Smooth muscle cell (in vitro differentiated cells): Measurements from ENCODE around the gene TCHP. TPM values are rescaled to one million over a fixed set of nuclear protein-coding genes. Genes with fewer than 3 reads are reported as not detected.
"Not testable (repeated sequence)": the region's sequence is repeated elsewhere in the genome, so short reads cannot be mapped to it uniquely, and the experiment has no call there.

ENCODE experiments used
- DNase-seq: peaks from one replicate; lab custom pipeline; 2025; ENCODE audit not compliant: unreplicated experiment; lab: John Stamatoyannopoulos, UW
- H2AFZ ChIP-seq: fragments of 200-600 bp; sonication (generic); 2 replicates; pipeline ENCODE4 v1.6.0; 2016; ENCODE audit warnings: antibody characterized with exemption, low read depth, mild to moderate bottlenecking
- H3F3A ChIP-seq: fragments of 200-600 bp; sonication (generic); 2 replicates; pipeline ENCODE4 v1.6.0; 2017; ENCODE audit warnings: antibody characterized with exemption, low read depth
- H3K27ac ChIP-seq: fragments of 200-600 bp; sonication (generic); 2 replicates; pipeline ENCODE4 v1.5.1; 2016; ENCODE audit warnings: low read depth, mild to moderate bottlenecking
- H3K27me3 ChIP-seq: fragments of 200-600 bp; sonication (generic); 2 replicates; pipeline ENCODE4 v1.6.1; 2016; ENCODE audit warnings: low read depth, mild to moderate bottlenecking
- H3K36me3 ChIP-seq: fragments of 200-600 bp; sonication (generic); 2 replicates; pipeline ENCODE4 v1.5.1; 2016; ENCODE audit warnings: low read depth
- H3K4me1 ChIP-seq: fragments of 200-600 bp; sonication (generic); 2 replicates; pipeline ENCODE4 v1.5.1; 2016; ENCODE audit warnings: low read depth
- H3K4me2 ChIP-seq: fragments of 200-600 bp; sonication (generic); 2 replicates; pipeline ENCODE4 v1.6.0; 2016; ENCODE audit warnings: mild to moderate bottlenecking
- H3K4me3 ChIP-seq: fragments of 200-600 bp; sonication (generic); 2 replicates; pipeline ENCODE4 v1.5.1; 2016; ENCODE audit warnings: mild to moderate bottlenecking
- H3K79me2 ChIP-seq: fragments of 200-600 bp; sonication (generic); 2 replicates; pipeline ENCODE4 v1.6.0; 2016; ENCODE audit warnings: low read depth, mild to moderate bottlenecking
- H3K9ac ChIP-seq: fragments of 200-600 bp; sonication (generic); 2 replicates; pipeline ENCODE4 v1.6.0; 2016; ENCODE audit warnings: low read depth
- H3K9me3 ChIP-seq: fragments of 200-600 bp; sonication (generic); replicated peaks from 2 replicates; pipeline ENCODE4 v1.5.1; 2016; ENCODE audit warnings: low read depth
- H4K20me1 ChIP-seq: fragments of 200-600 bp; sonication (generic); 2 replicates; pipeline ENCODE4 v1.6.0; 2016; ENCODE audit warnings: low read depth
- WGBS: methylation state at CpG from one replicate; pipeline ENCODE4 v1.1.7; 2016; ENCODE audit warnings: low lambda C conversion rate; 5-methylcytosine and 5-hydroxymethylcytosine counted together
- polyA plus RNA-seq: library from polyadenylated mRNA; unstranded; fragments of >200 nt; fragmentation: Nextera tagmentation; extraction: Ambion mirVana; gene quantifications from 2 replicates; pipeline ENCODE4 v1.2.1, GENCODE V29; 2016
- total RNA-seq: library from RNA; depleted of rRNA; stranded (reverse); fragments of >200 nt; gene quantifications from 2 replicates; pipeline ENCODE4 v1.2.3, GENCODE V29; 2014
- TF ChIP-seq, protein P1 (sequence below): fragments of 200-600 bp; sonication (generic); IDR thresholded peaks from 2 replicates; pipeline ENCODE4 v1.5.1; 2017; ENCODE audit warnings: borderline replicate concordance, mild to moderate bottlenecking, antibody characterized with exemption; ENCODE audit not compliant: insufficient read depth, poor library complexity, severe bottlenecking

Gene TCHP
- total and polyA plus RNA-seq, 2 experiments from 2014 or later, result 4.2 to 7.7 TPM

DNA sequence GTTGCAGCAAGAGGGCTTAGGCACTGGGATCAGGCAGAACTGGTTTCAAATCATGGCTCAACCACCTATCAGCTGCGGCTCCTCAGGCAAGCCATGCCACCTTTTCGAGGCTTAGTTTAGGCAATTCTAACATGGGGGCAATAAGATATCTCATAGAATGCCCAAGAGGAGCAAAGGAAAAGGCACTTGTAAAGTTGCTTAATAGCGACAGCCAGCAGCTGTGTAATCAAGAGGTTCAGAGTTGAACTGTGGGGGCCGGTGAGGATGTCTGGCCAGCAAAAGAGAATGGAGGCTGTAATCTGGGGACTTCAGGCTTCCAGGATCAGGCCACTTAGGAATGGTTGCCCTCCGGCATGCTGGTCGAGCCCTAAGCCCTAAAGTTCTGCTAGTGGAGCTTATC is 3.0 kb upstream of the TCHP start:
- no peak overlapping the region for H3K27ac ChIP-seq
- no peaks in the 10 kb centered on the region for H3K27me3 ChIP-seq
- no peak for DNase-seq
- H3K4me2 ChIP-seq, result no peak overlapping the region
- no peaks in the 10 kb centered on the region for H3K9me3 ChIP-seq
- no peak overlapping the region for H2AFZ ChIP-seq
- no peaks in the 10 kb centered on the region for H3K79me2 ChIP-seq
- no peaks in the 10 kb centered on the region for H4K20me1 ChIP-seq
- H3F3A ChIP-seq, result no peaks in the 10 kb centered on the region
- 96% methylated on average over 6 of the region's 6 CpGs for WGBS
- no peaks in the 10 kb centered on the region for H3K36me3 ChIP-seq
- H3K4me3 ChIP-seq, result no peak overlapping the region
- H3K9ac ChIP-seq, result no peak overlapping the region
- TF ChIP-seq, protein P1, sequence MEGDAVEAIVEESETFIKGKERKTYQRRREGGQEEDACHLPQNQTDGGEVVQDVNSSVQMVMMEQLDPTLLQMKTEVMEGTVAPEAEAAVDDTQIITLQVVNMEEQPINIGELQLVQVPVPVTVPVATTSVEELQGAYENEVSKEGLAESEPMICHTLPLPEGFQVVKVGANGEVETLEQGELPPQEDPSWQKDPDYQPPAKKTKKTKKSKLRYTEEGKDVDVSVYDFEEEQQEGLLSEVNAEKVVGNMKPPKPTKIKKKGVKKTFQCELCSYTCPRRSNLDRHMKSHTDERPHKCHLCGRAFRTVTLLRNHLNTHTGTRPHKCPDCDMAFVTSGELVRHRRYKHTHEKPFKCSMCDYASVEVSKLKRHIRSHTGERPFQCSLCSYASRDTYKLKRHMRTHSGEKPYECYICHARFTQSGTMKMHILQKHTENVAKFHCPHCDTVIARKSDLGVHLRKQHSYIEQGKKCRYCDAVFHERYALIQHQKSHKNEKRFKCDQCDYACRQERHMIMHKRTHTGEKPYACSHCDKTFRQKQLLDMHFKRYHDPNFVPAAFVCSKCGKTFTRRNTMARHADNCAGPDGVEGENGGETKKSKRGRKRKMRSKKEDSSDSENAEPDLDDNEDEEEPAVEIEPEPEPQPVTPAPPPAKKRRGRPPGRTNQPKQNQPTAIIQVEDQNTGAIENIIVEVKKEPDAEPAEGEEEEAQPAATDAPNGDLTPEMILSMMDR, result no peak
- H3K4me1 ChIP-seq, result peaks cover 6% of the 10 kb centered on the region

DNA sequence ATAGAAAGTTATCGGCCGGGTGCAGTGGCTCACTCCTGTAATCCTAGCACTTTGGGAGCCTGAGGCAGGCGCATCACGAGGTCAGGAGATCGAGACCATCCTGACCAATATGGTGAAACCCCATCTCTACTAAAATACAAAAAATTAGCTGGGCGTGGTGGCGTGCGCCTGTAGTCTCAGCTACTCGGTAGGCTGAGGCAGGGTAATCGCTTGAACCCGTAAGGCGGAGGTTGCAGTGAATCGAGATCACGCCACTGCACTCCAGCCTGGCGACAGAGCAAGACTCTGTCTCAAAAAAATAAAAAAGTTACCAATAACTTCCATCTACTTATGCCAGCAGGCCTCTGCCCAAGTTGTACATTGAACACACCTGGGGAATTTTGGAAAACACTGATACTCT is 729 bp upstream of the TCHP start:
- H3K27me3 ChIP-seq, H3K36me3 ChIP-seq, H3K79me2 ChIP-seq, H3F3A ChIP-seq, DNase-seq, H3K9me3 ChIP-seq, H3K4me1 ChIP-seq, H4K20me1 ChIP-seq: not testable (repeated sequence)
- H2AFZ ChIP-seq, result peak overlapping the region; percentile 94
- peak overlapping the region; percentile 60 for H3K9ac ChIP-seq
- H3K4me2 ChIP-seq, result peak overlapping the region; percentile 89
- WGBS, result 96% methylated on average over 15 of the region's 15 CpGs
- H3K27ac ChIP-seq, result peak overlapping the region; percentile 23
- H3K4me3 ChIP-seq, result peak overlapping the region; percentile 82

DNA sequence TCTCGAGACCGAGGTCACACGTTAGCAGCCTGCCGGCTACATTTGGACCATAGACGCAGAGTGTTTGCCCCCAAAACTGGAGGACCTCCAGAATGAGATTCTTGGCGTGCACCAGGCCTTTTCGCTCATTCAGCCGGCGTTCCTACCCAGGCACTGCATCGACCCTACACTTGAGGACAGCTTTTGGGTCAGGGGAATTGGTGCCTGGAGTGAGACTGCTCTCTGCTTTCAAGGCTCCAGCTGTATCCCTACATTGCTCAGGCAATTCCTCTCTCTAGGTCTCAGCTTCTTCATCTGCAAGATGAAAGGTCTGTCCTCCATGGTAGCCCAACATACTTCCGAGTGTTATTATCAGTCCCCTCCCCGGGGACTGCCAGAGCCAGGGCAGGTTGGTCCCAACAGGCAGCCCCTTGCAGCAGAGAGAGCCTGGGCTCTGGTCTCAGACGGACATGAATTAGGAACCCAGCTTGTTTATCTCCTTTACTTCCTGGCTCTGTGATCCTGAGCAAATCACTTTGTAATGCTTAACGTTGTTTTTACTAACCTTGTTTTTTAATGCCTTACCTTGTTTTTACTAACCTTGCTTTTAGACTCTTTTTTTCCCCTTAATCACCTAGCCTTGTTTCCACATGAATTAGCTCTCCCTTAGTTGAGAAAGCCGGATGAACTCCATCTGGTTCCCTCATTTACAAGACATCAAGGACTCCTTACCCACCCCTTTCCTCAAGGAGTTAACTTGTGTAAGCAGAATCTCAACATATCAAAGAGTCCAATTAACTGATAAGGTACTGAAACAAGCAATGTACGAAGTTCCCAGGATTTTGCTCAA is 892 bp downstream of the TCHP start:
- peaks cover 3% of the 10 kb centered on the region for H3K36me3 ChIP-seq
- no peaks in the 10 kb centered on the region for H3K27me3 ChIP-seq
- H3K27ac ChIP-seq, result no peak overlapping the region
- H4K20me1 ChIP-seq, result no peaks in the 10 kb centered on the region
- peaks cover 6% of the 10 kb centered on the region for H3K4me1 ChIP-seq
- H3K79me2 ChIP-seq, result no peaks in the 10 kb centered on the region
- peak overlapping the region; percentile 94 for H2AFZ ChIP-seq
- H3K4me3 ChIP-seq, result peak overlapping the region; percentile 82
- DNase-seq, result no peak
- TF ChIP-seq, protein P1, result no peak
- no peaks in the 10 kb centered on the region for H3F3A ChIP-seq
- H3K9me3 ChIP-seq, result no peaks in the 10 kb centered on the region
- WGBS, result 3% methylated on average over 16 of the region's 16 CpGs
- H3K4me2 ChIP-seq, result peak overlapping the region; percentile 89
- peak overlapping the region; percentile 60 for H3K9ac ChIP-seq

DNA sequence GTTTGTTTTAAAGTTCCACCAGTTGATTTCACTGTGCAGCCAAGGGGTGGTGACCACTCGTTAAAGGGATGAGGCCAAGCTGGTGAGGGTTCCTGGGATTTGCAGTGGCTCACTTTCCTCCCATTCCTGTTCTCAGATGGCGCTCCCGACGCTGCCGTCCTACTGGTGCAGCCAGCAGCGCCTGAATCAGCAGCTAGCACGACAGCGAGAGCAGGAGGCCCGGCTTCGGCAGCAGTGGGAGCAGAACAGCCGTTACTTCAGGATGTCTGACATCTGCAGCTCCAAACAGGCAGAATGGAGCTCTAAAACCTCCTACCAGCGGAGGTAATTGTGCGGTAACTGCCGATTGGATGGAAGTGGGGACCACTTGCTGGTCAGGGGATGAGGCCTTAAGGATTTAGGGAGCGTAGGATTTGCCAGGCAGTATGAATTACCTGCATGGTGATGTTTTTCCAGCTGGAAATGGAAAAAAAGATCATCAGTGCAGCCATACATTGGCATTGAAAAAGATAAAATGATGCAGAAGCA is 2.9 kb downstream of the TCHP start:
- Histone ChIP-seq H3K27ac (no peak overlapping the region), H3K4me2 (no peak overlapping the region), H4K20me1 (no peaks in the 10 kb centered on the region), H3K36me3 (peaks cover 3% of the 10 kb centered on the region), H3K4me1 (peaks cover 6% of the 10 kb centered on the region), H3K4me3 (no peak overlapping the region), H3K27me3 (no peaks in the 10 kb centered on the region), H3F3A (no peaks in the 10 kb centered on the region), H3K9me3 (no peaks in the 10 kb centered on the region), H3K9ac (no peak overlapping the region), H3K79me2 (no peaks in the 10 kb centered on the region), H2AFZ (no peak overlapping the region)
- DNase-seq, result no peak
- TF ChIP-seq, protein P1, result no peak
- 89% methylated on average over 15 of the region's 15 CpGs for WGBS
